Fibroblast of skin of abdomen (primary cell): ENCODE measurements around the gene FBH1. TPM values are rescaled to one million over a fixed set of nuclear protein-coding genes. Genes with fewer than 3 reads are reported as not detected.
"Not testable (repeated sequence)": the region's sequence is repeated elsewhere in the genome, so short reads cannot be mapped to it uniquely, and the experiment has no call there.

Experiments
- DNase-seq: peaks from one replicate; pipeline ENCODE4 v3.0.0-alpha.2; 2013
- polyA plus RNA-seq, 2 experiments: library from polyadenylated mRNA; unstranded; fragments of 120-200 nt; gene quantifications; one replicate each; pipeline ENCODE4 v1.2.1, GENCODE V29; 2013; ENCODE audit not compliant: insufficient read length in 2 of 2

Gene FBH1
- polyA plus RNA-seq (2013, experiment 1 of 2; ENCODE audit: insufficient read length), result 62.7 TPM
- 65.2 TPM for polyA plus RNA-seq (2013, experiment 2 of 2; ENCODE audit: insufficient read length)

- peak; percentile 99 for DNase-seq
Measured at GRCh38 chr10:5889624-5890451, at the start of gene FBH1, which contains the start of gene ANKRD16. FBH1 (plus strand) TSS chr10:5890243; CDS start chr10:5890346, 103 bp downstream. ANKRD16 (minus strand) TSS chr10:5889893; CDS start chr10:5889354, 539 bp downstream.

GRCh38 chr10:5840314-5841307 is 49.4 kb upstream of the FBH1 start:
- peak; percentile 56 for DNase-seq

GRCh38 chr10:5841965-5842364 is 48.1 kb upstream of the FBH1 start:
- DNase-seq, result no peak

- no peak for DNase-seq
Measured at GRCh38 chr10:5843686-5844344, 46.2 kb upstream of the FBH1 start.

- DNase-seq, result no peak
Measured at GRCh38 chr10:5844345-5845055, 45.5 kb upstream of the FBH1 start.

GRCh38 chr10:5846667-5847066 is 43.4 kb upstream of the FBH1 start:
- DNase-seq, result not testable (repeated sequence)

GRCh38 chr10:5854131-5854475 is 35.9 kb upstream of the FBH1 start:
- DNase-seq, result no peak

- no peak for DNase-seq
Measured at GRCh38 chr10:5855979-5856700, 33.9 kb upstream of the FBH1 start.

- DNase-seq, result no peak
Measured at GRCh38 chr10:5856701-5857004, 33.4 kb upstream of the FBH1 start.

GRCh38 chr10:5858811-5859210 is 31.2 kb upstream of the FBH1 start:
- DNase-seq, result no peak

GRCh38 chr10:5860066-5860465 is 30.0 kb upstream of the FBH1 start:
- DNase-seq, result no peak

GRCh38 chr10:5862360-5862961 is 27.6 kb upstream of the FBH1 start:
- DNase-seq, result no peak

GRCh38 chr10:5862981-5863685 is 26.9 kb upstream of the FBH1 start:
- DNase-seq, result not testable (repeated sequence)

GRCh38 chr10:5866451-5867081 is 23.5 kb upstream of the FBH1 start:
- DNase-seq, result not testable (repeated sequence)

GRCh38 chr10:5867091-5867615 is 22.9 kb upstream of the FBH1 start:
- DNase-seq, result not testable (repeated sequence)

- not testable (repeated sequence) for DNase-seq
Measured at GRCh38 chr10:5868383-5868782, 21.7 kb upstream of the FBH1 start.

GRCh38 chr10:5869156-5869555 is 20.9 kb upstream of the FBH1 start:
- DNase-seq, result no peak

- DNase-seq, result peak; percentile 31
Measured at GRCh38 chr10:5871596-5871995, 18.4 kb upstream of the FBH1 start.

- DNase-seq, result peak; percentile 67
Measured at GRCh38 chr10:5873515-5873995, 16.5 kb upstream of the FBH1 start.
